ENCODE results near the gene LHFPL3.
A peak's percentile ranks its signal among the peaks of the same experiment; 100 is the strongest.

Gene LHFPL3

GRCh38 chr7:104548861-104549260, 220.5 kb downstream of the LHFPL3 start:
- Histone ChIP-seq H3K4me3 (ENCODE audit: low read length in 2 of 2) (no peak overlapping the region), H3K14ac (ENCODE audit: low read length) (no peak overlapping the region), H2AFZ (ENCODE audit: low read length) (no peak overlapping the region), H3K18ac (ENCODE audit: low read length) (no peak overlapping the region), H4K91ac (ENCODE audit: low read depth, low read length, poor library complexity) (no peak overlapping the region), H3K23ac (ENCODE audit: low read depth, low read length, poor library complexity) (no peak overlapping the region), H2BK120ac (ENCODE audit: low read depth, low read length) (no peak overlapping the region), H2BK12ac (ENCODE audit: low read length) (no peak overlapping the region), H3K36me3 (replicated peaks in 1 of 2; ENCODE audit: control insufficient read depth in 2 of 2, insufficient read depth in 2 of 2, low read length in 2 of 2) (no peaks in the 10 kb centered on the region), H3K27me3 (ENCODE audit: control insufficient read depth in 3 of 3, insufficient read depth in 3 of 3, low read depth in 1 of 3, low read length in 3 of 3) (no peaks in the 10 kb centered on the region), H2BK15ac (ENCODE audit: low read length) (no peak overlapping the region), H3K79me1 (ENCODE audit: low read depth, low read length) (no peaks in the 10 kb centered on the region), H3K4ac (ENCODE audit: low read length) (no peak overlapping the region), H3K4me1 (ENCODE audit: control insufficient read depth in 2 of 2, insufficient read depth in 1 of 2, low read depth in 1 of 2, low read length in 2 of 2) (no peaks in the 10 kb centered on the region), H2BK5ac (ENCODE audit: low read length) (no peak overlapping the region), H3K9ac (ENCODE audit: low read depth, low read length, poor library complexity) (no peak overlapping the region), H3K4me2 (ENCODE audit: insufficient read depth, low read length, poor library complexity, severe bottlenecking) (no peak overlapping the region), H3K27ac (replicated peaks; ENCODE audit: low read length) (no peak overlapping the region), H3K9me3 (replicated peaks in 1 of 2; ENCODE audit: control insufficient read depth in 2 of 2, insufficient read depth in 1 of 2, low read depth in 1 of 2, low read length in 2 of 2) (no peaks in the 10 kb centered on the region), H2AK5ac (ENCODE audit: low read depth, low read length) (no peak overlapping the region), H4K8ac (ENCODE audit: low read depth, low read length) (no peak overlapping the region)
- no peak for DNase-seq (ENCODE audit: low spot score)
- no CpG with 5 or more reads among the region's 2 CpGs for WGBS, 2 donors (ENCODE audit: extremely low coverage in 2 of 2, insufficient read length in 2 of 2, insufficient replicate concordance in 1 of 2)

GRCh38 chr7:104550362-104550761, 222.0 kb downstream of the LHFPL3 start:
- no peak overlapping the region for H2BK5ac ChIP-seq (ENCODE audit: low read length)
- no peak overlapping the region for H2AFZ ChIP-seq (ENCODE audit: low read length)
- no peak overlapping the region for H3K4me2 ChIP-seq (ENCODE audit: insufficient read depth, low read length, poor library complexity, severe bottlenecking)
- H3K9me3 ChIP-seq (replicated peaks in 1 of 2; ENCODE audit: control insufficient read depth in 2 of 2, insufficient read depth in 1 of 2, low read depth in 1 of 2, low read length in 2 of 2) = no peaks in the 10 kb centered on the region
- H2AK5ac ChIP-seq (ENCODE audit: low read depth, low read length) = no peak overlapping the region
- H3K36me3 ChIP-seq (replicated peaks in 1 of 2; ENCODE audit: control insufficient read depth in 2 of 2, insufficient read depth in 2 of 2, low read length in 2 of 2) = no peaks in the 10 kb centered on the region
- H3K14ac ChIP-seq (ENCODE audit: low read length) = no peak overlapping the region
- no peak overlapping the region for H4K91ac ChIP-seq (ENCODE audit: low read depth, low read length, poor library complexity)
- H3K4me1 ChIP-seq (ENCODE audit: control insufficient read depth in 2 of 2, insufficient read depth in 1 of 2, low read depth in 1 of 2, low read length in 2 of 2) = no peaks in the 10 kb centered on the region
- H3K23ac ChIP-seq (ENCODE audit: low read depth, low read length, poor library complexity) = no peak overlapping the region
- H4K8ac ChIP-seq (ENCODE audit: low read depth, low read length) = no peak overlapping the region
- H2BK120ac ChIP-seq (ENCODE audit: low read depth, low read length) = no peak overlapping the region
- no CpG with 5 or more reads among the region's 3 CpGs for WGBS, 2 donors (ENCODE audit: extremely low coverage in 2 of 2, insufficient read length in 2 of 2, insufficient replicate concordance in 1 of 2)
- H3K27me3 ChIP-seq (ENCODE audit: control insufficient read depth in 3 of 3, insufficient read depth in 3 of 3, low read depth in 1 of 3, low read length in 3 of 3) = no peaks in the 10 kb centered on the region
- no peak for DNase-seq (ENCODE audit: low spot score)
- H3K79me1 ChIP-seq (ENCODE audit: low read depth, low read length) = no peaks in the 10 kb centered on the region
- H3K9ac ChIP-seq (ENCODE audit: low read depth, low read length, poor library complexity) = no peak overlapping the region
- no peak overlapping the region for H2BK15ac ChIP-seq (ENCODE audit: low read length)
- no peak overlapping the region for H3K18ac ChIP-seq (ENCODE audit: low read length)
- no peak overlapping the region for H3K4me3 ChIP-seq (ENCODE audit: low read length in 2 of 2)
- no peak overlapping the region for H3K27ac ChIP-seq (replicated peaks; ENCODE audit: low read length)
- no peak overlapping the region for H2BK12ac ChIP-seq (ENCODE audit: low read length)
- H3K4ac ChIP-seq (ENCODE audit: low read length) = no peak overlapping the region

- no peaks in the 10 kb centered on the region for H3K36me3 ChIP-seq (replicated peaks in 1 of 2; ENCODE audit: control insufficient read depth in 2 of 2, insufficient read depth in 2 of 2, low read length in 2 of 2)
- H3K27me3 ChIP-seq (ENCODE audit: control insufficient read depth in 3 of 3, insufficient read depth in 3 of 3, low read depth in 1 of 3, low read length in 3 of 3) = no peaks in the 10 kb centered on the region
- H2BK5ac ChIP-seq (ENCODE audit: low read length) = no peak overlapping the region
- no peak overlapping the region for H4K8ac ChIP-seq (ENCODE audit: low read depth, low read length)
- no peaks in the 10 kb centered on the region for H3K9me3 ChIP-seq (replicated peaks in 1 of 2; ENCODE audit: control insufficient read depth in 2 of 2, insufficient read depth in 1 of 2, low read depth in 1 of 2, low read length in 2 of 2)
- no peak for DNase-seq (ENCODE audit: low spot score)
- no peak overlapping the region for H3K18ac ChIP-seq (ENCODE audit: low read length)
- H3K4ac ChIP-seq (ENCODE audit: low read length) = no peak overlapping the region
- H3K27ac ChIP-seq (replicated peaks; ENCODE audit: low read length) = no peak overlapping the region
- no peak overlapping the region for H2BK15ac ChIP-seq (ENCODE audit: low read length)
- H3K14ac ChIP-seq (ENCODE audit: low read length) = no peak overlapping the region
- H2AK5ac ChIP-seq (ENCODE audit: low read depth, low read length) = no peak overlapping the region
- H3K9ac ChIP-seq (ENCODE audit: low read depth, low read length, poor library complexity) = no peak overlapping the region
- H3K4me3 ChIP-seq (ENCODE audit: low read length in 2 of 2) = no peak overlapping the region
- no peak overlapping the region for H3K4me2 ChIP-seq (ENCODE audit: insufficient read depth, low read length, poor library complexity, severe bottlenecking)
- H3K23ac ChIP-seq (ENCODE audit: low read depth, low read length, poor library complexity) = no peak overlapping the region
- H3K79me1 ChIP-seq (ENCODE audit: low read depth, low read length) = no peaks in the 10 kb centered on the region
- H2BK120ac ChIP-seq (ENCODE audit: low read depth, low read length) = no peak overlapping the region
- no peak overlapping the region for H2BK12ac ChIP-seq (ENCODE audit: low read length)
- H4K91ac ChIP-seq (ENCODE audit: low read depth, low read length, poor library complexity) = no peak overlapping the region
- no CpG with 5 or more reads among the region's 1 CpG for WGBS, 2 donors (ENCODE audit: extremely low coverage in 2 of 2, insufficient read length in 2 of 2, insufficient replicate concordance in 1 of 2)
- no peaks in the 10 kb centered on the region for H3K4me1 ChIP-seq (ENCODE audit: control insufficient read depth in 2 of 2, insufficient read depth in 1 of 2, low read depth in 1 of 2, low read length in 2 of 2)
- H2AFZ ChIP-seq (ENCODE audit: low read length) = no peak overlapping the region
These were observed 222.8 kb downstream of the LHFPL3 start for GRCh38 chr7:104551226-104551625.

- H2AK5ac ChIP-seq (ENCODE audit: low read depth, low read length) = no peak overlapping the region
- H3K9me3 ChIP-seq (replicated peaks in 1 of 2; ENCODE audit: control insufficient read depth in 2 of 2, insufficient read depth in 1 of 2, low read depth in 1 of 2, low read length in 2 of 2) = no peaks in the 10 kb centered on the region
- H4K91ac ChIP-seq (ENCODE audit: low read depth, low read length, poor library complexity) = no peak overlapping the region
- no peaks in the 10 kb centered on the region for H3K27me3 ChIP-seq (ENCODE audit: control insufficient read depth in 3 of 3, insufficient read depth in 3 of 3, low read depth in 1 of 3, low read length in 3 of 3)
- no peak overlapping the region for H3K9ac ChIP-seq (ENCODE audit: low read depth, low read length, poor library complexity)
- no peak overlapping the region for H3K23ac ChIP-seq (ENCODE audit: low read depth, low read length, poor library complexity)
- no peaks in the 10 kb centered on the region for H3K79me1 ChIP-seq (ENCODE audit: low read depth, low read length)
- no peak overlapping the region for H4K8ac ChIP-seq (ENCODE audit: low read depth, low read length)
- no peak overlapping the region for H3K4me3 ChIP-seq (ENCODE audit: low read length in 2 of 2)
- no peaks in the 10 kb centered on the region for H3K4me1 ChIP-seq (ENCODE audit: control insufficient read depth in 2 of 2, insufficient read depth in 1 of 2, low read depth in 1 of 2, low read length in 2 of 2)
- H3K36me3 ChIP-seq (replicated peaks in 1 of 2; ENCODE audit: control insufficient read depth in 2 of 2, insufficient read depth in 2 of 2, low read length in 2 of 2) = no peaks in the 10 kb centered on the region
- no peak overlapping the region for H3K4ac ChIP-seq (ENCODE audit: low read length)
- H2BK120ac ChIP-seq (ENCODE audit: low read depth, low read length) = no peak overlapping the region
- H2BK12ac ChIP-seq (ENCODE audit: low read length) = no peak overlapping the region
- no CpG with 5 or more reads among the region's 4 CpGs for WGBS, 2 donors (ENCODE audit: extremely low coverage in 2 of 2, insufficient read length in 2 of 2, insufficient replicate concordance in 1 of 2)
- no peak overlapping the region for H2BK15ac ChIP-seq (ENCODE audit: low read length)
- no peak overlapping the region for H3K4me2 ChIP-seq (ENCODE audit: insufficient read depth, low read length, poor library complexity, severe bottlenecking)
- no peak overlapping the region for H2BK5ac ChIP-seq (ENCODE audit: low read length)
- H3K27ac ChIP-seq (replicated peaks; ENCODE audit: low read length) = no peak overlapping the region
- H2AFZ ChIP-seq (ENCODE audit: low read length) = no peak overlapping the region
- no peak overlapping the region for H3K18ac ChIP-seq (ENCODE audit: low read length)
- H3K14ac ChIP-seq (ENCODE audit: low read length) = no peak overlapping the region
- DNase-seq (ENCODE audit: low spot score) = peak; percentile 81
These were observed 223.7 kb downstream of the LHFPL3 start for GRCh38 chr7:104552102-104552501.

Measured in neuronal stem cell (in vitro differentiated cells).